H1 (cell line): Measurements from ENCODE around the gene SLC19A1. TPM values are rescaled to one million over a fixed set of nuclear protein-coding genes. Genes with fewer than 3 reads are reported as not detected.

Experiments
- CTCF ChIA-PET: fragments of 300-600 bp; sonication (Branson Sonifier 250); formaldehyde crosslinking; loops from one replicate; lab custom pipeline; 2021; ENCODE audit not compliant: partially characterized antibody; lab: Charles Lee
- POLR2A ChIA-PET: fragments of 300-600 bp; sonication (Branson Sonifier 250); formaldehyde crosslinking; loops from one replicate; lab custom pipeline; 2021; ENCODE audit warnings: inconsistent platforms; ENCODE audit not compliant: partially characterized antibody; lab: Charles Lee
- DNase-seq, 2 experiments: peaks; one replicate each; pipeline versions ENCODE4 v3.0.0 to v3.0.0-alpha.2; 2010 to 2022; ENCODE audit warnings: low spot score in 2 of 2, low read depth in 1 of 2, mixed read lengths in 1 of 2
- FAIRE-seq: peaks from 2 replicates; lab custom pipeline; 2011; peaks lifted over from hg19 to GRCh38; lab: Jason Lieb, UNC
- H2AFZ ChIP-seq: 2 replicates; pipeline ENCODE4 v1.8.1; 2012; ENCODE audit warnings: low read length, inconsistent platforms
- H2AK5ac ChIP-seq: 2 replicates; pipeline ENCODE4 v1.6.1; 2013; ENCODE audit warnings: low read depth, low read length
- H2BK120ac ChIP-seq: replicated peaks from 2 replicates; pipeline ENCODE3; 2013; ENCODE audit warnings: low read depth, low read length, inconsistent platforms
- H2BK12ac ChIP-seq: 2 replicates; pipeline ENCODE4 v1.6.1; 2013; ENCODE audit warnings: low read depth, low read length
- H2BK15ac ChIP-seq: 2 replicates; pipeline ENCODE4 v1.6.1; 2013; ENCODE audit warnings: low read length
- H2BK20ac ChIP-seq: 2 replicates; pipeline ENCODE4 v1.6.1; 2013; ENCODE audit warnings: low read length
- H2BK5ac ChIP-seq: 2 replicates; pipeline ENCODE4 v1.6.1; 2013; ENCODE audit warnings: low read depth, low read length
- H3K14ac ChIP-seq: 2 replicates; pipeline ENCODE4 v1.6.1; 2013; ENCODE audit warnings: inconsistent platforms; ENCODE audit not compliant: insufficient read length
- H3K18ac ChIP-seq: 2 replicates; pipeline ENCODE4 v1.6.1; 2013; ENCODE audit warnings: low read length; ENCODE audit errors: extremely low read depth
- H3K23ac ChIP-seq: 2 replicates; pipeline ENCODE4 v1.6.1; 2013; ENCODE audit warnings: inconsistent platforms; ENCODE audit not compliant: insufficient read length
- H3K23me2 ChIP-seq: 2 replicates; pipeline ENCODE4 v1.6.1; 2013; ENCODE audit warnings: low read depth, low read length
- H3K27ac ChIP-seq: 2 replicates; pipeline ENCODE4 v1.6.1; 2011; ENCODE audit warnings: low read depth, low read length, inconsistent platforms
- H3K27me3 ChIP-seq, 4 experiments: replicated peaks in 1 of 4; 1 replicate in 1 of 4; 2 replicates in 3 of 4; pipeline versions ENCODE4 v1.6.1 to v1.8.1; 2011 to 2013; ENCODE audit warnings: low read length in 3 of 4, mild to moderate bottlenecking in 3 of 4, inconsistent platforms in 2 of 4, mixed read lengths in 2 of 4, moderate library complexity in 1 of 4; ENCODE audit not compliant: control insufficient read depth in 3 of 4, insufficient read depth in 3 of 4; ENCODE audit errors: extremely low read depth in 1 of 4
- H3K36me3 ChIP-seq, 4 experiments: 2 replicates each; pipeline versions ENCODE4 v1.6.1 to v1.8.1; 2011 to 2013; ENCODE audit warnings: mild to moderate bottlenecking in 4 of 4, low read length in 3 of 4, moderate library complexity in 2 of 4, control low read depth in 1 of 4, inconsistent platforms in 1 of 4; ENCODE audit not compliant: insufficient read depth in 4 of 4, control insufficient read depth in 2 of 4
- H3K4ac ChIP-seq: replicated peaks from 2 replicates; pipeline ENCODE3; 2013; ENCODE audit warnings: low read length, low read depth, mixed read lengths, inconsistent platforms; ENCODE audit not compliant: insufficient read length
- H3K4me1 ChIP-seq, 4 experiments: replicated peaks in 1 of 4; 1 replicate in 1 of 4; 2 replicates in 3 of 4; pipeline versions ENCODE4 v1.6.1 to v1.8.1; 2011 to 2013; ENCODE audit warnings: low read length in 3 of 4, inconsistent platforms in 2 of 4, mixed read lengths in 1 of 4; ENCODE audit not compliant: insufficient read depth in 4 of 4, control insufficient read depth in 3 of 4
- H3K4me2 ChIP-seq, 2 experiments: 2 replicates each; pipeline versions ENCODE4 v1.6.1 to v1.8.1; 2011 to 2013; ENCODE audit warnings: low read depth in 2 of 2, low read length in 2 of 2, control low read depth in 1 of 2, inconsistent platforms in 1 of 2, mild to moderate bottlenecking in 1 of 2; ENCODE audit not compliant: insufficient read depth in 1 of 2
- H3K4me3 ChIP-seq, 4 experiments: fragments of 200-600, 300-600 bp in 1 of 4; sonication (generic), shearing (Covaris generic), sonication (Bioruptor Twin) in 1 of 4; 2 replicates each; pipeline versions ENCODE4 v1.5.1 to v1.8.1; 2011 to 2016; ENCODE audit warnings: low read length in 4 of 4, low read depth in 3 of 4, control low read depth in 2 of 4, inconsistent platforms in 2 of 4, mild to moderate bottlenecking in 2 of 4, mixed read lengths in 1 of 4, moderate library complexity in 1 of 4; ENCODE audit not compliant: insufficient read depth in 2 of 4; ENCODE audit errors: extremely low read depth in 1 of 4
- H3K56ac ChIP-seq: replicated peaks from 2 replicates; pipeline ENCODE3; 2013; ENCODE audit warnings: low read depth, mild to moderate bottlenecking, mixed read lengths, low read length, inconsistent platforms; ENCODE audit not compliant: insufficient read length
- H3K79me1 ChIP-seq: 2 replicates; pipeline ENCODE4 v1.6.1; 2013; ENCODE audit warnings: low read depth, low read length, control low read depth
- H3K79me2 ChIP-seq, 2 experiments: 2 replicates each; pipeline versions ENCODE4 v1.6.1 to v1.8.1; 2012 to 2013; ENCODE audit warnings: low read length in 2 of 2, mild to moderate bottlenecking in 2 of 2, inconsistent platforms in 1 of 2; ENCODE audit not compliant: insufficient read depth in 2 of 2, control insufficient read depth in 1 of 2
- H3K9ac ChIP-seq, 4 experiments: replicated peaks in 1 of 4; 1 replicate in 1 of 4; 2 replicates in 3 of 4; pipeline versions ENCODE4 v1.6.1 to v1.8.1; 2011 to 2013; ENCODE audit warnings: low read depth in 3 of 4, low read length in 3 of 4, control low read depth in 2 of 4, mild to moderate bottlenecking in 2 of 4, moderate library complexity in 2 of 4, inconsistent platforms in 1 of 4; ENCODE audit errors: extremely low read depth in 1 of 4
- H3K9me3 ChIP-seq, 2 experiments: 2 replicates each; pipeline versions ENCODE4 v1.6.1 to v1.8.1; 2012 to 2013; ENCODE audit warnings: mild to moderate bottlenecking in 2 of 2, moderate library complexity in 2 of 2, control low read depth in 1 of 2, inconsistent platforms in 1 of 2, low read depth in 1 of 2, low read length in 1 of 2, mixed read lengths in 1 of 2; ENCODE audit not compliant: insufficient read depth in 2 of 2
- H4K20me1 ChIP-seq, 2 experiments: replicated peaks in 1 of 2; 2 replicates each; pipeline versions ENCODE3 to v1.8.1; 2011 to 2013; ENCODE audit warnings: inconsistent platforms in 2 of 2, low read length in 2 of 2, mild to moderate bottlenecking in 1 of 2; ENCODE audit not compliant: insufficient read depth in 2 of 2, control insufficient read depth in 1 of 2
- H4K5ac ChIP-seq: 2 replicates; pipeline ENCODE4 v1.6.1; 2013; ENCODE audit warnings: low read length, low read depth, mixed read lengths, inconsistent platforms; ENCODE audit not compliant: insufficient read length
- H4K8ac ChIP-seq: 2 replicates; pipeline ENCODE4 v1.8.0; 2013; ENCODE audit warnings: mild to moderate bottlenecking, moderate library complexity, low read length, inconsistent platforms; ENCODE audit not compliant: insufficient read depth; ENCODE audit errors: extremely low read depth
- H4K91ac ChIP-seq: replicated peaks from 2 replicates; pipeline ENCODE3; 2013; ENCODE audit warnings: low read length, mixed read lengths, inconsistent platforms; ENCODE audit not compliant: insufficient read length
- BACH1 ChIP-seq: IDR thresholded peaks from 2 replicates; pipeline ENCODE4 v1.6.1; 2012; ENCODE audit warnings: low read length, improper control_type of control experiment
- BCL11A ChIP-seq, 2 experiments: IDR thresholded peaks; one replicate each; pipeline ENCODE4 v1.6.1; 2011; ENCODE audit warnings: low read depth in 2 of 2, low read length in 2 of 2, mild to moderate bottlenecking in 2 of 2
- CBX5 ChIP-seq: fragments of 300-800, 300-1000 bp; sonication (generic); IDR thresholded peaks from 2 replicates; pipeline ENCODE4 v1.7.1; 2016; ENCODE audit warnings: antibody characterized with exemption, low read length, low read depth
- CHD2 ChIP-seq: IDR thresholded peaks from 2 replicates; pipeline ENCODE4 v1.6.1; 2012; ENCODE audit warnings: low read length, improper control_type of control experiment
- CREB1 ChIP-seq: IDR thresholded peaks from 2 replicates; pipeline ENCODE4 v1.6.1; 2012; ENCODE audit warnings: inconsistent platforms
- FOSL1 ChIP-seq: IDR thresholded peaks from 2 replicates; pipeline ENCODE4 v1.6.1; 2011; ENCODE audit warnings: mild to moderate bottlenecking, low read depth, low read length, moderate library complexity; ENCODE audit not compliant: insufficient read depth
- JUN ChIP-seq: IDR thresholded peaks from 2 replicates; pipeline ENCODE4 v1.6.1; 2011; ENCODE audit warnings: low read depth, mild to moderate bottlenecking, improper control_type of control experiment, low read length
- JUND ChIP-seq: IDR thresholded peaks from 2 replicates; pipeline ENCODE4 v1.6.1; 2011; ENCODE audit warnings: mild to moderate bottlenecking, improper control_type of control experiment, low read length
- PHF8 ChIP-seq: fragments of 200-600 bp; sonication (generic); conservative IDR thresholded peaks from 2 replicates; pipeline ENCODE4 v1.7.1; 2012; ENCODE audit warnings: low read depth, mild to moderate bottlenecking, inconsistent platforms, low read length, moderate library complexity
- POLR2A ChIP-seq, 2 experiments: IDR thresholded peaks; 1 replicate in 1 of 2; 2 replicates in 1 of 2; pipeline ENCODE4 v1.6.1; 2011; ENCODE audit warnings: low read depth in 2 of 2, low read length in 2 of 2, mild to moderate bottlenecking in 2 of 2; ENCODE audit errors: control extremely low read depth in 1 of 2
- POU5F1 ChIP-seq: IDR thresholded peaks from 2 replicates; pipeline ENCODE4 v1.6.1; 2011; ENCODE audit warnings: low read depth, mild to moderate bottlenecking, low read length, moderate library complexity
- RFX5 ChIP-seq: IDR thresholded peaks from 2 replicates; pipeline ENCODE4 v1.6.1; 2011; ENCODE audit warnings: low read depth, low read length, improper control_type of control experiment, borderline replicate concordance
- WGBS, 2 experiments: shearing (Covaris generic) in 1 of 2; methylation state at CpG; one replicate each; pipeline versions ENCODE4 v1.1.6 to v1.1.7; 2013 to 2015; ENCODE audit warnings: low lambda C conversion rate in 2 of 2, mixed read lengths in 2 of 2, inconsistent platforms in 1 of 2, low coverage in 1 of 2, missing lambda C conversion rate in 1 of 2; ENCODE audit not compliant: insufficient replicate concordance in 2 of 2, insufficient coverage in 1 of 2, insufficient read length in 1 of 2; ENCODE audit errors: extremely low coverage in 1 of 2, missing lambda C conversion rate in 1 of 2; 5-methylcytosine and 5-hydroxymethylcytosine counted together
- polyA plus RNA-seq, 7 experiments: library from polyadenylated mRNA; depleted of rRNA in 3 of 7; stranded (reverse) in 5 of 7; unstranded in 2 of 7; fragments of >200 nt in 5 of 7; fragments of 200-250 nt in 2 of 7; gene quantifications; 1 replicate in 5 of 7; 2 replicates in 1 of 7; 4 replicates in 1 of 7; pipeline versions ENCODE4 v1.2.1 to v1.2.3, GENCODE V29; 2011 to 2013; ENCODE audit warnings: missing spikeins in 2 of 7, mixed read lengths in 2 of 7
- total RNA-seq: library from RNA; stranded (reverse); fragmentation: NEBNext Ultra II Directional; extraction: Animal tissue kit (Norgen Biotek cat#: 25700); gene quantifications from 2 replicates; pipeline ENCODE4 v1.2.1, GENCODE V29; 2021
- TF ChIP-seq, protein P1 (sequence below): IDR thresholded peaks from 2 replicates; pipeline ENCODE4 v1.6.1; 2012; ENCODE audit warnings: low read length, inconsistent platforms

SLC19A1 gene
- total and polyA plus RNA-seq, 2 of the 8 experiments (the other 6 are each of a cell fraction or from before 2014, with no cell fraction given) = 31.6 to 43.8 TPM

DNA sequence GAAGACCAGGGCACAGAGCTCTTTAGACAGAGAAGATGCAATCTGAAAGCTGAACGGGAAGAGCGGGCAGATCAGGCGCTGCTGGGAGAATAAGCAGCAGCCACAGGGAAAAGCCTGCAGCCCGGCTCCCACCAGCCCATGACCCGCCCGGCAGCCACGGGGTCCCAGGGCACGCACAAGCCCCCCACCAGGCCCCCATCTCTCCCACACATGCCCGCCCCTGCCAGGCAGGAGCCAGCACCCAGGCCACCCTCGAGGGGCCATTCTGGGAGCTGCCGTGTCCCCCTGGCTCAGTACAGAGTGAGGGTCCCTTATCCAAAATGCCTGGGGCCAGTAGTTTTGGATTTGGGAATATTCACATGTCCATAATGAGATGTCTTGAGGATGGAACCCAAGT, 16.3 kb downstream of the SLC19A1 start:
- no peak overlapping the region for H3K4me3 ChIP-seq
- no peaks in the 10 kb centered on the region for H3K79me2 ChIP-seq
- no peak overlapping the region; the same call in 1 of the 2 replicates for H4K8ac ChIP-seq
- no peak overlapping the region for H3K4me2 ChIP-seq
- H3K36me3 ChIP-seq = peaks cover 9 to 32% (median 17%) of the 10 kb centered on the region in 4 experiments; a peak in 6 of 8 replicates
- peaks cover 10% of the 10 kb centered on the region for H3K23me2 ChIP-seq
- no peak overlapping the region for H2BK12ac ChIP-seq
- H4K5ac ChIP-seq = no peak overlapping the region
- no peaks in the 10 kb centered on the region; a peak in 1 of 7 replicates for H3K4me1 ChIP-seq
- peaks cover 6 to 14% of the 10 kb centered on the region in 2 experiments for H4K20me1 ChIP-seq
- H3K79me1 ChIP-seq = no peaks in the 10 kb centered on the region; the same call in 1 of the 2 replicates
- no peak overlapping the region for H2BK20ac ChIP-seq
- H2BK120ac ChIP-seq = no peak overlapping the region
- H3K56ac ChIP-seq = no peak overlapping the region
- no peak overlapping the region for H4K91ac ChIP-seq
- H3K23ac ChIP-seq = no peak overlapping the region
- H2AK5ac ChIP-seq = no peak overlapping the region
- FAIRE-seq (no peak), DNase-seq (no peak)
- no peak overlapping the region for H2BK5ac ChIP-seq
- H3K18ac ChIP-seq = no peak overlapping the region
- H3K27ac ChIP-seq = no peak overlapping the region
- CTCF ChIA-PET = interaction anchor here (0.6 to 1.4 kb wide), 4 partner anchors 9 to 167 kb away, joined by 3 to 4 read pairs (median 3); no protein-coding TSS in a partner anchor
- no peak overlapping the region for H3K4ac ChIP-seq
- POLR2A ChIA-PET = interaction anchor here (0.9 to 2.3 kb wide), 7 partner anchors 9 to 203 kb away, joined by 3 to 6 read pairs (median 4); no protein-coding TSS in a partner anchor
- no peaks in the 10 kb centered on the region; a peak in 1 of 7 replicates for H3K27me3 ChIP-seq
- H3K14ac ChIP-seq = no peak overlapping the region
- H2BK15ac ChIP-seq = no peak overlapping the region
- H3K9me3 ChIP-seq = no peaks in the 10 kb centered on the region; a peak in 1 of 4 replicates
- H2AFZ ChIP-seq = no peak overlapping the region
- no peak overlapping the region for H3K9ac ChIP-seq
- 89% methylated on average over 7 of the region's 11 CpGs; no CpG with 5 or more reads in 1 of the 2 experiments for WGBS, 2 experiments
- no peak for TF ChIP-seq POLR2A (IDR thresholded peaks at IDR 0.05; ENCODE audit: control extremely low read depth in 1 of 2, low read depth in 2 of 2, low read length in 2 of 2)
- TF ChIP-seq FOSL1 = no peak
- TF ChIP-seq, protein P1, sequence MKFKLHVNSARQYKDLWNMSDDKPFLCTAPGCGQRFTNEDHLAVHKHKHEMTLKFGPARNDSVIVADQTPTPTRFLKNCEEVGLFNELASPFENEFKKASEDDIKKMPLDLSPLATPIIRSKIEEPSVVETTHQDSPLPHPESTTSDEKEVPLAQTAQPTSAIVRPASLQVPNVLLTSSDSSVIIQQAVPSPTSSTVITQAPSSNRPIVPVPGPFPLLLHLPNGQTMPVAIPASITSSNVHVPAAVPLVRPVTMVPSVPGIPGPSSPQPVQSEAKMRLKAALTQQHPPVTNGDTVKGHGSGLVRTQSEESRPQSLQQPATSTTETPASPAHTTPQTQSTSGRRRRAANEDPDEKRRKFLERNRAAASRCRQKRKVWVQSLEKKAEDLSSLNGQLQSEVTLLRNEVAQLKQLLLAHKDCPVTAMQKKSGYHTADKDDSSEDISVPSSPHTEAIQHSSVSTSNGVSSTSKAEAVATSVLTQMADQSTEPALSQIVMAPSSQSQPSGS = no peak
- no peak for TF ChIP-seq BACH1
- no peak for TF ChIP-seq POU5F1
- TF ChIP-seq PHF8 = no peak
- no peak for TF ChIP-seq JUND
- TF ChIP-seq BCL11A (IDR thresholded peaks at IDR 0.05; ENCODE audit: low read depth in 2 of 2, low read length in 2 of 2) = no peak
- TF ChIP-seq CHD2 = no peak
- no peak for TF ChIP-seq CBX5
- TF ChIP-seq JUN = no peak
- TF ChIP-seq CREB1 = no peak
- TF ChIP-seq RFX5 = no peak
